Upper lobe of right lung (tissue), 1 donor: ENCODE data around the gene PDXK. TPM values are rescaled to one million over a fixed set of nuclear protein-coding genes. Genes with fewer than 3 reads are reported as not detected.

Experiments used
- ATAC-seq: fragments of 200-7000 bp; cut with Tn5 transposase; one replicate; pipeline ENCODE4 v1.9.1; 2020; ENCODE audit warnings: mild to moderate bottlenecking, moderate library complexity
- DNase-seq: peaks from one replicate; pipeline ENCODE4 v3.0.0-alpha.2; 2020
- H3K27ac ChIP-seq: fragments of 200-600 bp; one replicate; pipeline ENCODE4 v1.8.0; 2022
- H3K27me3 ChIP-seq: fragments of 200-600 bp; one replicate; pipeline ENCODE4 v1.8.0; 2022; ENCODE audit warnings: mild to moderate bottlenecking
- H3K36me3 ChIP-seq: fragments of 200-600 bp; one replicate; pipeline ENCODE4 v1.8.0; 2022
- H3K4me1 ChIP-seq: fragments of 200-600 bp; one replicate; pipeline ENCODE4 v1.8.0; 2022
- H3K4me3 ChIP-seq: fragments of 200-600 bp; one replicate; pipeline ENCODE4 v1.8.0; 2022; ENCODE audit warnings: mild to moderate bottlenecking
- H3K9me3 ChIP-seq: fragments of 200-600 bp; one replicate; pipeline ENCODE4 v1.8.0; 2022
- intact Hi-C: fragments of 100-400 bp; cut with DNase I; formaldehyde crosslinking; loops from one replicate; pipeline ENCODE4 v1.11.0; 2022
- total RNA-seq: library from RNA; stranded (reverse); fragmentation: NEBNext Ultra II Directional; extraction: Animal tissue kit (Norgen Biotek cat#: 25700); gene quantifications from one replicate; pipeline ENCODE4 v1.2.1, GENCODE V29; 2021
- TF ChIP-seq, protein P1 (sequence below): fragments of 200-600 bp; IDR thresholded peaks from one replicate; pipeline ENCODE4 v1.8.0; 2022; ENCODE audit warnings: antibody characterized with exemption
- donor health status: DM: no; HTN: yes; CAD: no; lungs with severe emphysema.

The PDXK gene
- total RNA-seq, 1 donor from 2014 or later, result 280 TPM

DNA sequence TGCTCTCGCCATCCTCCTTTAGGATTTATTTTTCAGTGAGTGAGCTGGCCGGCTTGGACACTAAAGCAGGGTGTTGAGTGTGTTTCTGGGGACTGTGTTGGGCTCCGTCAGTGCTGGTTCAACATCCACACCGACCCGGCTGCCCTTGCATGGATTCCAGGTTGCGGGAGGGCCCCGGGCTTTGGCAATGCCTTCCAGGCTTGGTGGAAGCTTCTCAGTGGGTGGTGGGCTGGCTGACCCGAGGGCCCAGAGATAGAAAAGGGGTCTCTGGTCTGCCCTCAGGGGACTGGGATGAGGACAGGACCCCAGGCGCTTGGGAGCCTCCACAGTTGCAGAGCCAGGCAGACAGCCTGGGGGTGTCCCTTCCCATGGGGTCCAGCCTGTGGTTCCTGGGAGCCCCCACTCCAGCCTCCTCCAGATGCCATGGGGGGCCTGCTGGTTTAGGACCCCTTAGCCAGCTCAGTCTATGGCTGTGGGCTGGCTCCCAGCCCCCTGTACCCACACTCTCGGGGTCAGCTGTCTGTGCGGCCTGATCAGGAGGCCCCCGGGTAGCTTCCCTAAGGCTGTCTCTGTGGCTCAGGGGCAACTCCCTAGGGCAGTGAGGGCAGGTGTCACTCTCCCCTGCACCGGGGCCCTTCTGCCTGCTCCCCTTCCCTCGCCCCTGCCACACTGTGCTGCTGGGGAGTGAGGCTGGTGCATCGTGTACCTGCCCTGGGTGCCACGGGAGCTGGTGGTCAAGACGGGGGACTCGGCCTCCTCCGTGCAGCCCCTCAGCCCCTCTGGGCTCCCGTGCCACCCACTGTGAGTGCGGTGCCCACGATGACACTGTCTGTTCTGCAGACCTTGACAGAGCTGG, 16.5 kb downstream of the PDXK start:
- H3K27me3 ChIP-seq, result no peaks in the 10 kb centered on the region
- peaks cover 33% of the 10 kb centered on the region for H3K4me1 ChIP-seq
- H3K27ac ChIP-seq, result peak overlapping the region; percentile 51
- no peaks in the 10 kb centered on the region for H3K9me3 ChIP-seq
- DNase-seq (no peak), ATAC-seq (no peak)
- intact Hi-C loops, result no loop called here
- no peak overlapping the region for H3K4me3 ChIP-seq
- peaks cover 18% of the 10 kb centered on the region for H3K36me3 ChIP-seq
- TF ChIP-seq, protein P1, sequence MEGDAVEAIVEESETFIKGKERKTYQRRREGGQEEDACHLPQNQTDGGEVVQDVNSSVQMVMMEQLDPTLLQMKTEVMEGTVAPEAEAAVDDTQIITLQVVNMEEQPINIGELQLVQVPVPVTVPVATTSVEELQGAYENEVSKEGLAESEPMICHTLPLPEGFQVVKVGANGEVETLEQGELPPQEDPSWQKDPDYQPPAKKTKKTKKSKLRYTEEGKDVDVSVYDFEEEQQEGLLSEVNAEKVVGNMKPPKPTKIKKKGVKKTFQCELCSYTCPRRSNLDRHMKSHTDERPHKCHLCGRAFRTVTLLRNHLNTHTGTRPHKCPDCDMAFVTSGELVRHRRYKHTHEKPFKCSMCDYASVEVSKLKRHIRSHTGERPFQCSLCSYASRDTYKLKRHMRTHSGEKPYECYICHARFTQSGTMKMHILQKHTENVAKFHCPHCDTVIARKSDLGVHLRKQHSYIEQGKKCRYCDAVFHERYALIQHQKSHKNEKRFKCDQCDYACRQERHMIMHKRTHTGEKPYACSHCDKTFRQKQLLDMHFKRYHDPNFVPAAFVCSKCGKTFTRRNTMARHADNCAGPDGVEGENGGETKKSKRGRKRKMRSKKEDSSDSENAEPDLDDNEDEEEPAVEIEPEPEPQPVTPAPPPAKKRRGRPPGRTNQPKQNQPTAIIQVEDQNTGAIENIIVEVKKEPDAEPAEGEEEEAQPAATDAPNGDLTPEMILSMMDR, result no peak

DNA sequence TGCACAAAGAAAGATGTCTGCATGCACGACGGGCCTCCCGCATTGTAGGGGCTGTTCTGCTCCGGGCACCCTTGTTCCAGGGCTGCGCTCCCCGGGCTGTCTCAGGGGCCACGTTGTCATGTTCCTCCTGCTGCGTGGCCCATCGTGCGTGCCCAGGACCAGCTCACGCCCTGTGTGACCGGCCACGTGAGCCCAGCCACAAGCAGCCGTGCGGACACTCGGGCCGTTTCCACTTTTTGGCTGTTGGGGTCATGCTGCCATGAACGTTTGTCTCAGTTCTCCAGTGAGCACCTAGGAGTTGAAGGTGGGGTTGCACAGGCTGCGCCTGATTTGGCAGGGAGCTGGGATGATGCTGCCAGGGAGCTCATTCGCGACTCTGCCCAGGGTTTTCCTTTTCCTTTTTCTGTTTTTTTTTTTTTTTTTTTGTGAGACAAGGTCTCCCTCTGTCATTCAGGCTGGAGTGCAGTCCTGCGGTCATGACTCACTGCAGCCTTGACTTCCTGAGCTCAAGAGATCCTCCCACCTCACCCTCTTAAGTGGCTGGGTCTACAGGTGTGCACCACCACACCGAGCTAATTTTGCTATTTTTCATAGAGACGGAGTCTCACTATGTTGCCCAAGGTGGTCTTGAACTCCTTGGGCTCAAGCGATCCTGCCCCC, 17.4 kb downstream of the PDXK start:
- Histone ChIP-seq H3K4me1 (peaks cover 29% of the 10 kb centered on the region), H3K27ac (no peak overlapping the region), H3K9me3 (no peaks in the 10 kb centered on the region), H3K36me3 (peaks cover 18% of the 10 kb centered on the region), H3K27me3 (no peaks in the 10 kb centered on the region), H3K4me3 (no peak overlapping the region)
- intact Hi-C loops, result no loop called here
- DNase-seq (no peak), ATAC-seq (no peak)
- TF ChIP-seq, protein P1, result no peak

DNA sequence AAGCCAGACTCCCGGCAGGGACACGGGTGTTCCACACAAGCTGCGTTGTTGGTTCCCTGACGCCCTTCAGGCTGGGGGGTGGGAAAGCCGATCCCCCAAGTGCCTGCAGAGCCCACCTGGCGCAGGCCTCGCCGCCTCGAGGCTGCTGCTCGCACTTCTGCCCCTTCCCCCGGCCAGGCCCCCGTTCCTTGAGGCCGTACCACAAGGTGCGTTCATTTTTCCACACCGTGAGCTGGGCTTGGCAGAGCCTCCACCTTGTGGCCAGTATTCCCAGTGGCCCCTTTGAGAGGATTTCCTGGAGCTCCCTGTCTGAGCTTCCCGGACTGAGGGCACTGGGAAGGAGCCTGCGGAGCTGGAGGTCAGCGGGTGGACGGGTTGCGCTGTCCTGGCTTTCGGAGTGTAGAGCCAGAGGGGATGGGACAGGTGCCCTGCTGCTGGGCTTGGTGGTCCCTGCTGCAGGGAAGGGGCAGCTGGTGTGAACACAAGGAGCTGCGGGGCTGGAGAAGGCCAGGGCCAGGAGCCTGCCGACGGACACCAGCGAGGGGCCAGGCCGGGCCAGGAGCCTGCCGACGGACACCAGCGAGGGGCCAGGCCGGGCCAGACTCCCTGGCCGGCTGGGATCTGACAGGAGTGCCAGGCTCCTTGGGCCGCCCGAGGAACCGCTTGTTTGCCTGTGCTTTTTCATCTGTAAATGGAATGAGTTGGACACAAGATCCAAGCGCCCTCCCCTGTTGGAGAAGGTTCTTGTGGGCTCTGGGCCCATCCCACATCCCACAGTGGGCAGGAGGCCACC, 18.4 kb downstream of the PDXK start:
- peaks cover 20% of the 10 kb centered on the region for H3K36me3 ChIP-seq
- ATAC-seq (no peak), DNase-seq (no peak)
- H3K9me3 ChIP-seq, result no peaks in the 10 kb centered on the region
- TF ChIP-seq, protein P1, result no peak
- H3K4me1 ChIP-seq, result peaks cover 22% of the 10 kb centered on the region
- H3K27ac ChIP-seq, result no peak overlapping the region
- H3K27me3 ChIP-seq, result no peaks in the 10 kb centered on the region
- H3K4me3 ChIP-seq, result no peak overlapping the region
- intact Hi-C loops, result no loop called here

DNA sequence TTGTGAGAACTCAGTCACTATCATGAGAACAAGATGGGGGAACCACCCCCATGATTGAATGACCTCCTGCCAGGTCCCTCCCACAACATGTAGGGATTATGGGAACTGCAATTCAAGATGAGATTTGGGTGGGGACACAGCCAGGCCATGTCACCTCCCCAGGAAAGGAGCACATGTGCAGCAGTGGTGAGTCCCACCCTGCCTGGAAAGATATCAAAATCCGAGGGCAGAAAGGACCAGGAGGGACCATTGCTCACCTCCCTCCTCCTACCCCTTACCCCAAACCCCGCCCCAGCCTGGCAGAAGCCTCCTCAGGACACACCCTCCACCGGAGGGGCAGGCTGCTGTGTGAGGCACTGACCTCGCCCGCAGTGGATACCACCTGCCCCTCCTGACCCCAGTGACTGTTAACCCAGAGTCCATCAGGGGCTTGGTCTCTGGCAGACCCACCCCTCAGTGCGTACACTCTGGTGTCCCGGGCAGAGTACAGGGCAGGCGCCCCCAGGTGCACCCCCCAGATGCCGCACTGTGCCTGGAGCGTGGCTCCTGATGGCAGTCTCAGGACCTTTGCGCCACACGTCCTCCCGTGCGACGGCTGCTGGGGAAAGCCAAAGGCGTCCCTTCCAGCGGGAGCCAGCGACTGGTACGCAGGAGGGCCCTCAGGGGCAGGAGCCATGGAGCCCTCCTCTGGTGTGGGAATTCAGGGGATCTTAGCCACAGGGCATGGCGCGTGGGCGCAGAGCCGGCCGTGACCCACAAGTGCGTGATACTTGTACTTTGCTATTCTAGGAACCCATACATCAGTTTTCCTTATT, 20.9 kb downstream of the PDXK start:
- intact Hi-C loops, result no loop called here
- H3K27me3 ChIP-seq, result no peaks in the 10 kb centered on the region
- TF ChIP-seq, protein P1, result no peak
- H3K4me3 ChIP-seq, result no peak overlapping the region
- peaks cover 1% of the 10 kb centered on the region for H3K4me1 ChIP-seq
- H3K9me3 ChIP-seq, result no peaks in the 10 kb centered on the region
- DNase-seq (no peak), ATAC-seq (peak; percentile 2)
- no peak overlapping the region for H3K27ac ChIP-seq
- peaks cover 28% of the 10 kb centered on the region for H3K36me3 ChIP-seq

DNA sequence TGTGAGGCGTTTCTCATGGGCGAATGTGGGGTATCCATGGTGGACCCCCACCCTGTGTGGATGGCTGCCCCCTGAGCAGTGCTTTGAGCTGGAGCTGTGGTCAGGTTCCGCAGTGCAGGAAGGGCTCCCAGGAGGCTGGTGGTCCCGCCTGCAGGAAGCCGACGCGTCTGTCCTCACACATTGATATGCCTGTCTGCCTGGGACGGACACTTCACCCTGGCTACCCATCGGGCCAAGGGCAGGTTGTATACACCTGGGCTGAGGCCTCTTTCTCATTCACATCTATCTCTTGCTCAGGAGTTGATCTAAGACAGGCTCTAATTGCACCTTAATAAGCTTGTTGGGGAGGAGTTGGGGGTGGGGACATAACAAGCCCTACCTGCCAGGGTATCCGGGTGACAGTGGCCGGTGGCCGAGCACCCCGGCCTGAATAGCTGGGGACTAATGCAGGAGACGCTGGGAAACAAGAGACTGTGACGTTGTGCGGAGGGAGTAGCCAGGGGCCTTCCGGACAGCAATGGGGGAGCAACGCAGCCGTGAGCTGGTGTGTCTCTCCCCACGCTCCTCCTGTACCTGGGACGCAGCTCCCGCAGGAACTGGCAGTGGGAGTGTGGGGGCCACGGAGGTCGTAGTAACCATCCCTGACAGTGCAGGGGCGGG, 21.7 kb downstream of the PDXK start:
- Histone ChIP-seq H3K27ac (no peak overlapping the region), H3K4me1 (no peaks in the 10 kb centered on the region), H3K4me3 (no peak overlapping the region), H3K27me3 (no peaks in the 10 kb centered on the region), H3K36me3 (peaks cover 36% of the 10 kb centered on the region), H3K9me3 (no peaks in the 10 kb centered on the region)
- TF ChIP-seq, protein P1, result no peak
- DNase-seq, result peak; percentile 78
- intact Hi-C loops, result no loop called here
- ATAC-seq, result peak; percentile 70
